ENCODE data around the gene RFX4.

The RFX4 gene

DNA sequence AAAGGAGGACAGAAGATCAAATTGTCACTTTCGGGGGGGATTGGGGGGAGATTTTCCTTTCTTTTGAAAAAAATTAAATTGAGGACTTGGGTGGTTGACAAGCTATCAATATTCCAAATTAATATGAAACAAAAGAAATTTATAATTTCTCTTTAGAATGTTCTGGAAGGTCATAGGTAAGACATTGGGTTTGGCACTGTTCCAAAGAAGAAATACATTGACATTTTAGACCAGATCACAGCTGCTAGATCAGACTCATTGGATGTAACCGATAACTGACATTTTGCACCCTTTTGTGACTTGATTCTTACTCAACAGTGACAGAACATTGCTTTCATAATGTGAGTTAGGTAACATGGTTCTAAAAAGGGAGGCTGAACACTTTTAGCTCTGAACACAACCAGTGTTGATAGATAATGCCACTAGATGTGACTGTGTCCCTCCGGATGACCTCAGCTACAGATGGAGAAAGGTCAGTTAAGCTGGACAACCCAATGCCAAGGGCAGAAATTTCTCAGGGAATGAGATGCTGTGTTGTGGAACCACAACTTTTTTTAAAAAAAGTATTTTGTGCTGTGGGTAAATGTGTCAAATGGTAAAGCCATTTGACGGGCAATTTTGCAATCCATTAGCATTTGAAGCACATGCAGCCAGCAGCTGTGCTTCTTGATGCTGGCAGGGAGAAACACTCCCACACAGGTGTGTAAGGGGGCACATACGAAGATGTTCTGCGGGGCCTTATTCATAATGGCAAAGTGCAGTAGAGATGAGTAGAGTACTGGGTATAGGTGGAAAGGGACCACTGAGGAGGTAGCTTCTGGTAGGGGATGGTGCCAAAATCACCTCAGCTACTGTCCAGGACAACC is 62.9 kb downstream of the RFX4 start:
- no peak overlapping the region for H3K4me3 ChIP-seq (ENCODE audit: low read depth, low read length)
- no peak for TF ChIP-seq CTCF (IDR thresholded peaks at IDR 0.05; ENCODE audit: borderline replicate concordance, insufficient read depth, low read depth, low read length)

DNA sequence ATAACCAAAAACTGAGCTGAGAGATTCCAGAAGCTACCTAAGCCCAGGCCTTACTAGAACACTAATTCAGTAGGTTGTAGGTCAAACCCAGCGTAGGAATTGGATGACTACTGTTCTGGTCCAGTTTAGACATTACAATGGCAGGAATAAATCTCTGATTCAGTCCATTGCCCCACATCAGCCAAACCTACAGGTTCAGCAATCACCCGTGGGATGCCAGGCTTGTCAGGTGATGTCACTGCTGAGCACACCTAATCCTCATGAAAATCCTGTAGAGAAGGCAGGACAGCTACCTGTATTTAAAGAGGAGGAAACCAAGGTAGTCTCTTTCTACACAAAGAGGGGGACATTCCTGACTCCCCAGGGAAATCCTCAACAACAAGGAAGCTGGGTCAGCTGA is 63.7 kb downstream of the RFX4 start:
- no peak for TF ChIP-seq CTCF (IDR thresholded peaks at IDR 0.05; ENCODE audit: borderline replicate concordance, insufficient read depth, low read depth, low read length)

GRCh38 chr12:106647793-106648514 is 65.2 kb downstream of the RFX4 start:
- H3K4me3 ChIP-seq (ENCODE audit: low read depth, low read length) = no peak overlapping the region
- TF ChIP-seq CTCF (IDR thresholded peaks at IDR 0.05; ENCODE audit: borderline replicate concordance, insufficient read depth, low read depth, low read length) = no peak

More for the DNA sequence above, 63.7 kb downstream of the RFX4 start:
- no peak overlapping the region for H3K4me3 ChIP-seq (ENCODE audit: low read depth, low read length)

GRCh38 chr12:106648736-106649135 is 65.9 kb downstream of the RFX4 start:
- no peak overlapping the region for H3K4me3 ChIP-seq (ENCODE audit: low read depth, low read length)
- no peak for TF ChIP-seq CTCF (IDR thresholded peaks at IDR 0.05; ENCODE audit: borderline replicate concordance, insufficient read depth, low read depth, low read length)

GRCh38 chr12:106651552-106651951 is 68.7 kb downstream of the RFX4 start:
- no peak overlapping the region for H3K4me3 ChIP-seq (ENCODE audit: low read depth, low read length)
- no peak for TF ChIP-seq CTCF (IDR thresholded peaks at IDR 0.05; ENCODE audit: borderline replicate concordance, insufficient read depth, low read depth, low read length)

- H3K4me3 ChIP-seq (ENCODE audit: low read depth, low read length) = no peak overlapping the region
- TF ChIP-seq CTCF (IDR thresholded peaks at IDR 0.05; ENCODE audit: borderline replicate concordance, insufficient read depth, low read depth, low read length) = no peak
Measured at GRCh38 chr12:106652510-106653015, 69.8 kb downstream of the RFX4 start.

All from GM12875 (cell line).